Sigmoid colon (tissue), 4 donors: ENCODE measurements around the gene NHS.

Experiments
- POLR2A ChIP-seq, 2 donors: fragments of 450-650 bp; IDR thresholded peaks; one replicate each; pipeline ENCODE4 v1.6.1; 2016; ENCODE audit warnings: antibody characterized with exemption in 2 of 2, mild to moderate bottlenecking in 2 of 2, moderate library complexity in 2 of 2
- POLR2AphosphoS5 ChIP-seq, 4 donors: sonication (generic); formaldehyde crosslinking; IDR thresholded peaks; one replicate each; pipeline ENCODE4 v1.6.1; 2017; ENCODE audit warnings: antibody characterized with exemption in 4 of 4
- TF ChIP-seq, protein P1 (sequence below), 4 experiments: fragments of 450-650 bp in 3 of 4; fragments of 200-600 bp in 1 of 4; IDR thresholded peaks; one replicate each; pipeline ENCODE4 v1.5.1; 2016 to 2019; ENCODE audit warnings: antibody characterized with exemption in 4 of 4, mild to moderate bottlenecking in 3 of 4, moderate library complexity in 2 of 4

DNA sequence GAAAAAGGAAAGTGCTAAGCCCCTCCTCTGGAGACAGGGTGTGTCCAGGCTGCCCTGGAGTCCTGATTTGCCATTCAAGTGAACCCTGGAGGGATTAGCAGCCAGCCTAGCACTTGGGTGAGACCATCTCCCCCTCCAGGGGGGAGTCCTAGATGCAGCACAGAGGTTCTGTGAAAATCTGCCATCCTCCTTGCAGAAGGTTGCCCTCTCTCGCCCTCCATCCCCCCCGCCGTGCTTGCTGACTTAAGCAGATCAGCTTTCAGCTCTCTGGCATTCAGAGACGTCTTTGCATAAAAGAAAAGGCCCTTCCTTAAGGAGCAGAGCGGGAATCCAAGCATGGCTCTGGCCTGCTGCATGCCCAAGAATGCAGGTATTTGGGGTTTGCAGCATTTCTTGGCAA, 260.2 kb downstream of the NHS start:
- TF ChIP-seq, protein P1, sequence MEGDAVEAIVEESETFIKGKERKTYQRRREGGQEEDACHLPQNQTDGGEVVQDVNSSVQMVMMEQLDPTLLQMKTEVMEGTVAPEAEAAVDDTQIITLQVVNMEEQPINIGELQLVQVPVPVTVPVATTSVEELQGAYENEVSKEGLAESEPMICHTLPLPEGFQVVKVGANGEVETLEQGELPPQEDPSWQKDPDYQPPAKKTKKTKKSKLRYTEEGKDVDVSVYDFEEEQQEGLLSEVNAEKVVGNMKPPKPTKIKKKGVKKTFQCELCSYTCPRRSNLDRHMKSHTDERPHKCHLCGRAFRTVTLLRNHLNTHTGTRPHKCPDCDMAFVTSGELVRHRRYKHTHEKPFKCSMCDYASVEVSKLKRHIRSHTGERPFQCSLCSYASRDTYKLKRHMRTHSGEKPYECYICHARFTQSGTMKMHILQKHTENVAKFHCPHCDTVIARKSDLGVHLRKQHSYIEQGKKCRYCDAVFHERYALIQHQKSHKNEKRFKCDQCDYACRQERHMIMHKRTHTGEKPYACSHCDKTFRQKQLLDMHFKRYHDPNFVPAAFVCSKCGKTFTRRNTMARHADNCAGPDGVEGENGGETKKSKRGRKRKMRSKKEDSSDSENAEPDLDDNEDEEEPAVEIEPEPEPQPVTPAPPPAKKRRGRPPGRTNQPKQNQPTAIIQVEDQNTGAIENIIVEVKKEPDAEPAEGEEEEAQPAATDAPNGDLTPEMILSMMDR (IDR thresholded peaks at IDR 0.05) = no peak
- TF ChIP-seq POLR2A (IDR thresholded peaks at IDR 0.05) = no peak
- TF ChIP-seq POLR2AphosphoS5 (IDR thresholded peaks at IDR 0.05) = no peak
